ENCODE results near the gene MRAP.

Gene MRAP

GRCh38 chr21:32312326-32312725, 13.7 kb downstream of the MRAP start:
- DNase-seq, result no peak
- Histone ChIP-seq H3K36me3 (replicated peaks) (peaks cover 42% of the 10 kb centered on the region), H3K27ac (no peak overlapping the region), H3K27me3 (replicated peaks) (no peaks in the 10 kb centered on the region), H3K4me3 (ENCODE audit: low read depth, low read length) (no peak overlapping the region)
- in situ Hi-C loops (cut with HindIII; ENCODE audit: low pct_ligation_motif_present, low sequenced_read_pairs), result no loop called here
- no peak for TF ChIP-seq CTCF (IDR thresholded peaks at IDR 0.05; ENCODE audit: low read depth, low read length, missing control alignments)

GRCh38 chr21:32312976-32313375, 14.3 kb downstream of the MRAP start:
- no peak overlapping the region for H3K27ac ChIP-seq
- no peak overlapping the region for H3K4me3 ChIP-seq (ENCODE audit: low read depth, low read length)
- peaks cover 47% of the 10 kb centered on the region for H3K36me3 ChIP-seq (replicated peaks)
- H3K27me3 ChIP-seq (replicated peaks), result no peaks in the 10 kb centered on the region
- in situ Hi-C loops (cut with HindIII; ENCODE audit: low pct_ligation_motif_present, low sequenced_read_pairs), result no loop called here
- TF ChIP-seq CTCF (IDR thresholded peaks at IDR 0.05; ENCODE audit: low read depth, low read length, missing control alignments), result no peak
- DNase-seq, result no peak

- in situ Hi-C loops (cut with HindIII; ENCODE audit: low pct_ligation_motif_present, low sequenced_read_pairs), result no loop called here
- Histone ChIP-seq H3K36me3 (replicated peaks) (peaks cover 54% of the 10 kb centered on the region), H3K27me3 (replicated peaks) (no peaks in the 10 kb centered on the region), H3K27ac (no peak overlapping the region), H3K4me3 (ENCODE audit: low read depth, low read length) (no peak overlapping the region)
- no peak for TF ChIP-seq CTCF (IDR thresholded peaks at IDR 0.05; ENCODE audit: low read depth, low read length, missing control alignments)
- no peak for DNase-seq
These were observed 16.2 kb downstream of the MRAP start for GRCh38 chr21:32314806-32315205.

DNA sequence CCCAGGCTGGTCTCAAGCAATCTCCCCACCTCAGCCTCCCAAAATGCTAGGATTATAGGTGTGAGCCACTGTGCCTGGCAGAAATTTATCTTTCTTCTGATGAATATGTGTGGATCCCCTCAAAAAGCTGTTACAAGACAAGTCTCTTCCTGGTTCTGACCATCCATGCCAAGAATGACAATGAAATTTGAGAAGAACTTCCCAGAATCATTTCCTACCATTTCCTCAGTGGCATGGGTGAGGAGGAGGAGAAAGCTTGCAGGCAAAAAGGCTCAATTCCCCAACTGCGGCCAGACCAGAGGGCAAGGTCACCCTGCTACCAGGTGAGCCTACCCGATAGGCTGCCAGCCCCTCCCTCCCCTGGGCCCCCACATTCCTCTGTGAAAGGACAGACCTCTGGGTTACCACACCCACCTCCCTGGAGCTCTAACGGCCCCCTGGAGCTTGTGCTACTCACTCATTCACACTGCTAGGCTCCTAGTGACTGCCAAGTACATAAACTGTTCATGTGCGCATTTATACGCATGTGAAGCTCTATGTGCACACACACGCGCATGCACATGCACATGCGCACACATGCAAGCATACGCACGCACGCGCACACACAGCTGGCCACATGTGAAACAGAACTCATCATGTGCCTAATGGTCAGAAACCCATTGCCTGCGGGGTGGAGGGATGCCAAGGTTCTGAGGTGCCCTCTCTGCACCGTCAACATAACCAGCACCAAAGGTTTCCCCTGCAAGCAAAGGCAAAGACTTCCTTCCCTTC, 17.0 kb downstream of the MRAP start:
- in situ Hi-C loops (cut with HindIII; ENCODE audit: low pct_ligation_motif_present, low sequenced_read_pairs), result no loop called here
- H3K27me3 ChIP-seq (replicated peaks), result no peaks in the 10 kb centered on the region
- H3K27ac ChIP-seq, result no peak overlapping the region
- no peak for DNase-seq
- H3K36me3 ChIP-seq (replicated peaks), result peaks cover 61% of the 10 kb centered on the region
- H3K4me3 ChIP-seq (ENCODE audit: low read depth, low read length), result no peak overlapping the region
- TF ChIP-seq CTCF (IDR thresholded peaks at IDR 0.05; ENCODE audit: low read depth, low read length, missing control alignments), result no peak

- in situ Hi-C loops (cut with HindIII; ENCODE audit: low pct_ligation_motif_present, low sequenced_read_pairs), result no loop called here
- H3K27ac ChIP-seq, result no peak overlapping the region
- peaks cover 70% of the 10 kb centered on the region for H3K36me3 ChIP-seq (replicated peaks)
- DNase-seq, result no peak
- no peak for TF ChIP-seq CTCF (IDR thresholded peaks at IDR 0.05; ENCODE audit: low read depth, low read length, missing control alignments)
- no peak overlapping the region for H3K4me3 ChIP-seq (ENCODE audit: low read depth, low read length)
- H3K27me3 ChIP-seq (replicated peaks), result no peaks in the 10 kb centered on the region
These were observed 17.9 kb downstream of the MRAP start for GRCh38 chr21:32316361-32317215.

Measured in brain microvascular endothelial cell (primary cell).